ENCODE data around the gene HDAC10.

The HDAC10 gene

GRCh38 chr22:50297510-50298265 is 46.6 kb upstream of the HDAC10 start:
- no peak for DNase-seq (ENCODE audit: low read depth)
- no peak overlapping the region for H3K4me3 ChIP-seq (ENCODE audit: low read length)
- no peak for TF ChIP-seq CTCF (conservative IDR thresholded peaks at IDR 0.05; ENCODE audit: low read depth, low read length)

GRCh38 chr22:50296658-50297490 is 45.8 kb upstream of the HDAC10 start:
- DNase-seq (ENCODE audit: low read depth) = no peak
- no peak for TF ChIP-seq CTCF (conservative IDR thresholded peaks at IDR 0.05; ENCODE audit: low read depth, low read length)
- H3K4me3 ChIP-seq (ENCODE audit: low read length) = no peak overlapping the region

- no peak overlapping the region for H3K4me3 ChIP-seq (ENCODE audit: low read length)
- DNase-seq (ENCODE audit: low read depth) = no peak
- TF ChIP-seq CTCF (conservative IDR thresholded peaks at IDR 0.05; ENCODE audit: low read depth, low read length) = no peak
Measured at GRCh38 chr22:50294319-50294656, 43.2 kb upstream of the HDAC10 start.

GRCh38 chr22:50293441-50294318 is 42.6 kb upstream of the HDAC10 start:
- peak; percentile 86 for DNase-seq (ENCODE audit: low read depth)
- peak overlapping the region; percentile 52 for H3K4me3 ChIP-seq (ENCODE audit: low read length)
- TF ChIP-seq CTCF (conservative IDR thresholded peaks at IDR 0.05; ENCODE audit: low read depth, low read length) = no peak

- no peak for DNase-seq (ENCODE audit: low read depth)
- no peak for TF ChIP-seq CTCF (conservative IDR thresholded peaks at IDR 0.05; ENCODE audit: low read depth, low read length)
- H3K4me3 ChIP-seq (ENCODE audit: low read length) = peak overlapping the region; percentile 52
Measured at GRCh38 chr22:50292643-50293440, 41.8 kb upstream of the HDAC10 start.

- DNase-seq (ENCODE audit: low read depth) = no peak
- no peak for TF ChIP-seq CTCF (conservative IDR thresholded peaks at IDR 0.05; ENCODE audit: low read depth, low read length)
- H3K4me3 ChIP-seq (ENCODE audit: low read length) = no peak overlapping the region
Measured at GRCh38 chr22:50289942-50290630, 39.0 kb upstream of the HDAC10 start.
